SK-N-SH treated with all-trans-retinoic acid at 6 μM for 48 hours (cell line): ENCODE data around the gene CD14.

ENCODE experiments used
- ARNTL ChIP-seq: fragments of 450-650 bp; formaldehyde crosslinking; IDR thresholded peaks from 2 replicates; pipeline ENCODE4 v1.5.0; 2020; ENCODE audit warnings: low read depth, mild to moderate bottlenecking, moderate library complexity, borderline replicate concordance
- GLIS3 ChIP-seq: fragments of 250-450 bp; sonication (Bioruptor Pico); IDR thresholded peaks from 2 replicates; pipeline ENCODE4 v1.5.0; 2020; ENCODE audit warnings: mild to moderate bottlenecking, moderate library complexity
- OSR1 ChIP-seq: fragments of 250-450 bp; sonication (Bioruptor Pico); IDR thresholded peaks from 2 replicates; pipeline ENCODE4 v1.8.0; 2022; ENCODE audit warnings: moderate library complexity, mild to moderate bottlenecking, inconsistent platforms
- PPARA ChIP-seq: fragments of 250-450 bp; sonication (Bioruptor Pico); IDR thresholded peaks from 2 replicates; pipeline ENCODE4 v1.5.0; 2020; ENCODE audit warnings: mild to moderate bottlenecking, borderline replicate concordance
- ZC3H10 ChIP-seq: fragments of 250-450 bp; sonication (Bioruptor Pico); IDR thresholded peaks from 2 replicates; pipeline ENCODE4 v1.5.1; 2021; ENCODE audit warnings: mild to moderate bottlenecking, moderate library complexity
- ZFP3 ChIP-seq: fragments of 250-450 bp; sonication (Bioruptor Pico); IDR thresholded peaks from 2 replicates; pipeline ENCODE4 v1.5.0; 2020; ENCODE audit warnings: mild to moderate bottlenecking, moderate library complexity
- ZFP30 ChIP-seq: fragments of 450-650 bp; formaldehyde crosslinking; IDR thresholded peaks from 2 replicates; pipeline ENCODE4 v1.5.0; 2022; ENCODE audit warnings: mild to moderate bottlenecking, moderate library complexity
- ZNF8 ChIP-seq: fragments of 450-650 bp; formaldehyde crosslinking; IDR thresholded peaks from 2 replicates; pipeline ENCODE4 v1.5.0; 2020; ENCODE audit warnings: mild to moderate bottlenecking, moderate library complexity
- TF ChIP-seq, protein P1 (sequence below): fragments of 250-450 bp; sonication (Bioruptor Pico); IDR thresholded peaks from 2 replicates; pipeline ENCODE4 v1.5.0; 2020; ENCODE audit warnings: mild to moderate bottlenecking, moderate library complexity
- TF ChIP-seq, protein P2 (sequence below): fragments of 250-450 bp; sonication (Bioruptor Pico); IDR thresholded peaks from 2 replicates; pipeline ENCODE4 v1.8.0; 2020; ENCODE audit warnings: mild to moderate bottlenecking, moderate library complexity, borderline replicate concordance
- TF ChIP-seq, protein P3 (sequence below): fragments of 250-450 bp; sonication (Bioruptor Pico); IDR thresholded peaks from 2 replicates; pipeline ENCODE4 v1.5.1; 2020; ENCODE audit warnings: low read depth, mild to moderate bottlenecking, moderate library complexity

DNA sequence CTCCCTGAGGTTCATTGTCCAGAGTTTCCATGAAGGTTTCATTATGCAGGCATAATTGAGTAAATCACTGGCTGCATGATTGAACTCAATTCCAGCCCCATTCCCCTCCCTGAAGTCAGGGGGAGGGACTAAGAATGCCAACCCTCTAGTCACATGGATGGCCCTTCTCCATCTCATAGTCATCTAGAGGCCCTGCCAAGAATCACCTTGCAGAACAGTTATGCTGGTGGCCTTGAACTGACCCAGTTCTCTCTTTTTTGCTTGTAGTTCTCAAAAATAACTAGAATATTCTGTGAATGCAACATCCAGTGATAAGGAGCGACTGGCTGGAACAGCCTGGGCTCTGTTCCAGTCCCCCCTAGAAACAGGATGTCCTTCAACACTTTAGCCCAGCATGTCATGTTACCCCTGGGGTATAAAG is 36.6 kb downstream of the CD14 start:
- TF ChIP-seq GLIS3 (CRISPR knock-in tag), result no peak
- TF ChIP-seq, protein P1, sequence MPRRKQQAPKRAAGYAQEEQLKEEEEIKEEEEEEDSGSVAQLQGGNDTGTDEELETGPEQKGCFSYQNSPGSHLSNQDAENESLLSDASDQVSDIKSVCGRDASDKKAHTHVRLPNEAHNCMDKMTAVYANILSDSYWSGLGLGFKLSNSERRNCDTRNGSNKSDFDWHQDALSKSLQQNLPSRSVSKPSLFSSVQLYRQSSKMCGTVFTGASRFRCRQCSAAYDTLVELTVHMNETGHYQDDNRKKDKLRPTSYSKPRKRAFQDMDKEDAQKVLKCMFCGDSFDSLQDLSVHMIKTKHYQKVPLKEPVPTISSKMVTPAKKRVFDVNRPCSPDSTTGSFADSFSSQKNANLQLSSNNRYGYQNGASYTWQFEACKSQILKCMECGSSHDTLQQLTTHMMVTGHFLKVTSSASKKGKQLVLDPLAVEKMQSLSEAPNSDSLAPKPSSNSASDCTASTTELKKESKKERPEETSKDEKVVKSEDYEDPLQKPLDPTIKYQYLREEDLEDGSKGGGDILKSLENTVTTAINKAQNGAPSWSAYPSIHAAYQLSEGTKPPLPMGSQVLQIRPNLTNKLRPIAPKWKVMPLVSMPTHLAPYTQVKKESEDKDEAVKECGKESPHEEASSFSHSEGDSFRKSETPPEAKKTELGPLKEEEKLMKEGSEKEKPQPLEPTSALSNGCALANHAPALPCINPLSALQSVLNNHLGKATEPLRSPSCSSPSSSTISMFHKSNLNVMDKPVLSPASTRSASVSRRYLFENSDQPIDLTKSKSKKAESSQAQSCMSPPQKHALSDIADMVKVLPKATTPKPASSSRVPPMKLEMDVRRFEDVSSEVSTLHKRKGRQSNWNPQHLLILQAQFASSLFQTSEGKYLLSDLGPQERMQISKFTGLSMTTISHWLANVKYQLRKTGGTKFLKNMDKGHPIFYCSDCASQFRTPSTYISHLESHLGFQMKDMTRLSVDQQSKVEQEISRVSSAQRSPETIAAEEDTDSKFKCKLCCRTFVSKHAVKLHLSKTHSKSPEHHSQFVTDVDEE (CRISPR knock-in tag), result no peak
- TF ChIP-seq, protein P2, sequence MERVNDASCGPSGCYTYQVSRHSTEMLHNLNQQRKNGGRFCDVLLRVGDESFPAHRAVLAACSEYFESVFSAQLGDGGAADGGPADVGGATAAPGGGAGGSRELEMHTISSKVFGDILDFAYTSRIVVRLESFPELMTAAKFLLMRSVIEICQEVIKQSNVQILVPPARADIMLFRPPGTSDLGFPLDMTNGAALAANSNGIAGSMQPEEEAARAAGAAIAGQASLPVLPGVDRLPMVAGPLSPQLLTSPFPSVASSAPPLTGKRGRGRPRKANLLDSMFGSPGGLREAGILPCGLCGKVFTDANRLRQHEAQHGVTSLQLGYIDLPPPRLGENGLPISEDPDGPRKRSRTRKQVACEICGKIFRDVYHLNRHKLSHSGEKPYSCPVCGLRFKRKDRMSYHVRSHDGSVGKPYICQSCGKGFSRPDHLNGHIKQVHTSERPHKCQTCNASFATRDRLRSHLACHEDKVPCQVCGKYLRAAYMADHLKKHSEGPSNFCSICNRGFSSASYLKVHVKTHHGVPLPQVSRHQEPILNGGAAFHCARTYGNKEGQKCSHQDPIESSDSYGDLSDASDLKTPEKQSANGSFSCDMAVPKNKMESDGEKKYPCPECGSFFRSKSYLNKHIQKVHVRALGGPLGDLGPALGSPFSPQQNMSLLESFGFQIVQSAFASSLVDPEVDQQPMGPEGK (CRISPR knock-in tag), result no peak
- TF ChIP-seq ARNTL (CRISPR knock-in tag), result no peak
- no peak for TF ChIP-seq PPARA (CRISPR knock-in tag)
- no peak for TF ChIP-seq ZFP30 (CRISPR knock-in tag)
- TF ChIP-seq ZC3H10, result no peak
- TF ChIP-seq, protein P3, sequence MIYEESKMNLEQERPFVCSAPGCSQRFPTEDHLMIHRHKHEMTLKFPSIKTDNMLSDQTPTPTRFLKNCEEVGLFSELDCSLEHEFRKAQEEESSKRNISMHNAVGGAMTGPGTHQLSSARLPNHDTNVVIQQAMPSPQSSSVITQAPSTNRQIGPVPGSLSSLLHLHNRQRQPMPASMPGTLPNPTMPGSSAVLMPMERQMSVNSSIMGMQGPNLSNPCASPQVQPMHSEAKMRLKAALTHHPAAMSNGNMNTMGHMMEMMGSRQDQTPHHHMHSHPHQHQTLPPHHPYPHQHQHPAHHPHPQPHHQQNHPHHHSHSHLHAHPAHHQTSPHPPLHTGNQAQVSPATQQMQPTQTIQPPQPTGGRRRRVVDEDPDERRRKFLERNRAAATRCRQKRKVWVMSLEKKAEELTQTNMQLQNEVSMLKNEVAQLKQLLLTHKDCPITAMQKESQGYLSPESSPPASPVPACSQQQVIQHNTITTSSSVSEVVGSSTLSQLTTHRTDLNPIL (CRISPR knock-in tag), result no peak
- TF ChIP-seq ZFP3 (CRISPR knock-in tag), result no peak
- TF ChIP-seq ZNF8 (CRISPR knock-in tag), result no peak
- no peak for TF ChIP-seq OSR1 (CRISPR knock-in tag)
